Left hindlimb (tissue), 1 donor: ENCODE measurements around the gene ARFIP1.
"Not testable (repeated sequence)": the region's sequence is repeated elsewhere in the genome, so short reads cannot be mapped to it uniquely, and the experiment has no call there.

Experiments used
- DNase-seq: peaks from one replicate; pipeline ENCODE4 v3.0.0-alpha.2; 2018

ARFIP1 gene

GRCh38 chr4:152847376-152847775 lies 67.6 kb downstream of the ARFIP1 start:
- DNase-seq: no peak

- DNase-seq: no peak
Measured at GRCh38 chr4:152848508-152848907, 68.8 kb downstream of the ARFIP1 start.

DNA sequence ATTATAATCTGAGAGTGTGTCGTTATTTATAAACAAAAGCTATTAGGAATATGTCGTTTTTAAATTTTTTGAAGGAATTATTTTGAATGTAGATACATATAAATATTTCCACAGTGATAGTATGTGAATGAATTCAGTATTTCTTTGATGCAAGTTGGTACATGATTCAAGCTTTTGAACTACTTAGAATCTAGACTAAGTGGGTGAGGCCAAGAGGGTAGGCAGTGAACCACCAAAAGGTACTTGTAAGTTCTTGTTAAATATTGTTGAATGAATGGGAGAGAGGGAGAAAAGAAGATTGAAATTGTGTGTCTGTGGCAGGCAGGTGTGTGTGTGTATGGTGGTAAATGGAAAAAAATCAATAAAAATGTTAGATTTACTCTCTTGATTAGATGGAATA lies 69.6 kb downstream of the ARFIP1 start:
- DNase-seq: no peak

DNA sequence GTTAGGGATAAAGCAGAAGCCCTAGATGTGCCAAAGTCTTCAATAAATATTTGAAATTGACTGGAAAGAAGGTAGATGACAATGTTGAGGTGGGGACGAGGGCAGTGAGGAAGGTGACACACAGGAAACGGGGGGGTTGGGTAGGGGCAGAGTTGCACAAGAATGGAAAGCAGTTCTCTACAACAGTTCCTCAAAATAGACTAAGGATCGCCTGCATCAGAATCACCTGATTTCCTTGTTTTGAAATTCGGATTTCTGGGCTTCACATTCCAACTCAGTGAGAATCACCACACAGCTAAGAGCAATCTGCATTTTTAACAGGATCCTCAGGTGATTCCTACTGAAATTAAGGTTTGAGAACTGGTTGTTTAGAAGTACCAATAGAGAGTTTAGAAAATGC lies 70.6 kb downstream of the ARFIP1 start:
- DNase-seq: no peak

DNA sequence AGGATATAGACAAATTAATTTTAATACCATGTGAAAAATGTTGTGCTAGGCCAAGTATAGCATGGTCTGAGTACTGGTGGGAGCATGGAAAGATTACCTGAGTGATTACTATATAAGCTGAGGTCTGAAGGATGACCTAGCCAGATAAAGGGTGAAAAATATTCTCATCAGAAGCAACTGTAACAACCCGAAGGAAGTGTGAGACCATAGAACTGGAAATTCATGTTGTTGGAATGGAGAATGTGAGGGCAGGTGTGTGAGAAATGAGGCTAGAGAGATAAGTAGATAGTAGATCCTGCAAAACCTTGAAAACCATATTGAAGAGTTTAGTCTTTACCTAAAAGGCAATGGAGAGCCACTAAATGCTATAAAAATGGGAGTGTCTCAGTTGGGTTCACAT lies 71.5 kb downstream of the ARFIP1 start:
- DNase-seq: no peak

- DNase-seq: no peak
Measured at GRCh38 chr4:152853293-152853692, 73.5 kb downstream of the ARFIP1 start.

DNA sequence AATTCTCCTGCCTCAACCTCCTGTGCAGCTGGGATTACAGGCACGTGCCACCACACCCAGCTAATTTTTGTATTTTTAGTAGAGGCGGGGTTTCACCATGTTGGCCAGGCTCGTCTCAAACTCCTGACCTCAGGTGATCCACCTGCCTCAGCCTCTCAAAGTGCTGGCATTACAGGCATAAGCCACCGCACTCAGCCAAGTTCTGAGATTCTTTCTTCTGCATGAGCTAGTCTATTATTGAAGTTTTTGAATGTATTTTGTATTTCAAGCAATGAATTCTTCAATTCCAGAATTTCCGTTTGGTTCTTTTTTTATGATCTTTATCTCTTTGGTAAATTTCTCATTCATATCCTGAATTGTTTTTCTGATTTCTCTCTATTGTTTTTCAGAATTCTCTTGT lies 74.3 kb downstream of the ARFIP1 start:
- DNase-seq: not testable (repeated sequence)

DNA sequence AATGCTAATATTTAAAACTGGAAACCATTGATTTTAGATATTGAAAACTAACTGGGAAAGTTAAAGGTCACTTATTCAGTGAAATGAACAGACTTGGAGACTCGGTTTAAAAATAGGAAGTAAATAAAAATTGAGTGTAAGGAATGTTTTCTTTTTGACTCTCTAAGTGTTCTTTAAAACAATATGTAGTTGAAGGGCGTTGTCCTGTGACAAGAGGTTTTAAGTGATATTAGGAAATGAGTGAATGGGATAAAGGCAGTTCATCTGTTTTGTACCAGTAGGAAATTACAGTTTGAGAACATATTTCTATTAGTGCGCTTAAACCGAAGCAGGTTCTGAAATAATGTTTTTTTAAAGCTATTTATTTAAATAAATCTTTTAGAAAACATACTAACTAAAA lies 77.2 kb downstream of the ARFIP1 start:
- no peak for DNase-seq

DNA sequence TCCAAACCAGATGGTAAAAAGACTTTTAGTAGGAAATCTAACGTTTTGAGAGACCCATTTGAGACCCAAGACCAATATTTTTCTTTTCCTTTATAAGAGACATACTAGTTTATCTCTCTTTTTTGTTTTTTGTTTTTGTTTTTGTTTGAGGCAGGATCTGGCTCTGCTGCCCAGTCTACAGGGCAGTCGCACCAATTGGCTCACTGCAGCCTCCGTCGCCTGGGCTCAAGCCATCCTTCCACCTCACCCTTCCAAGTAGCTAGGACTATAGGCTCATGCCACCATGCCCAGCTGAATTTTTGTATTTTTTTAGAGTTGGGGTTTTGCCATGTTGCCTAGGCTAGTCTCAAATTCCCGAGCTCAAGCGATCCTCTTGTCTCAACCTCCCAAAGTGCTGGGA lies 79.2 kb downstream of the ARFIP1 start:
- no peak for DNase-seq

DNA sequence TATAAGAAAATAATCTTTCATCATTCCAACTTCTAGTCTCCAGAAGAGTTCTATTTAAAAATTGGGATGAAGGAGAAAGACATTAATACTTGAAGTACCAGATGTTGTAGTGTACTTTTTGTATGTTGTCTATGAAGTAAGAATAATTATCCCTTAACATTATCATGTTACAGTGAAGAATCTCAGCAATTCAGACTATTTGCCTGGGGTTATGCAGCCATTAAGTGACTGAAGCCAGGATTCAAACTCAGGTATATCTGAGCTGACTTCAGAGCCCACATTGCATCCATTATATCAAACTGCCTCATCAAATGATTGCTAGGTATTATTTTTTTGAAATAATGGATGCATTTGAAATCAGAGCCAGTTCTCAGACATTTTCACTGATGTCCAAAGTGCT lies 80.3 kb downstream of the ARFIP1 start:
- DNase-seq: no peak

DNA sequence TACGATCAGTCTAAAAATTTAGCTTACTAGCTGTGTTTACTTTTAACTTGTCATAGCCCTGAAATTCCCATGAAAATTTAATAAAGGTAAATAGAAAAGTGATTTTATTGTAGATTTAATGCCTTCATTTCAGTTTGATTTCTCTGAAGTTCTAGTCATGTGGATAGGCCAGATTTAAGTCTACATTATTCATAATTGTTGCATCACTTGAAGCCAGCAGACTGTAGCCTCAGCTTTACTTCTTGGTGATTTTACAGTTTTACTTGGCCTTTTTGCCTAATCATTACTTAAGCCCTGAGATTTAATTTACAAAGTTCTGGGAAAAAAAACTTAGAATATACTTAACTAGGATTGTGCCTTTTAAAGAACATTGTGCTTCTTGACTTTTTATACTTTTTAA lies 82.9 kb downstream of the ARFIP1 start:
- DNase-seq: no peak

GRCh38 chr4:152864361-152864760 lies 84.6 kb downstream of the ARFIP1 start:
- DNase-seq: no peak

- DNase-seq: not testable (repeated sequence)
Measured at GRCh38 chr4:152866432-152866993, 86.8 kb downstream of the ARFIP1 start.

- DNase-seq: no peak
Measured at GRCh38 chr4:152870606-152871005, 90.9 kb downstream of the ARFIP1 start.

- DNase-seq: no peak
Measured at GRCh38 chr4:152875261-152875660, 95.5 kb downstream of the ARFIP1 start.

- DNase-seq: no peak
Measured at GRCh38 chr4:152877868-152878267, 98.1 kb downstream of the ARFIP1 start.

GRCh38 chr4:152880263-152880662 lies 100.5 kb downstream of the ARFIP1 start:
- DNase-seq: no peak

- no peak for DNase-seq
Measured at GRCh38 chr4:152881974-152882373, 102.2 kb downstream of the ARFIP1 start.

- no peak for DNase-seq
Measured at GRCh38 chr4:152885185-152885584, 105.4 kb downstream of the ARFIP1 start.

- DNase-seq: no peak
Measured at GRCh38 chr4:152886201-152886600, 106.4 kb downstream of the ARFIP1 start.

DNA sequence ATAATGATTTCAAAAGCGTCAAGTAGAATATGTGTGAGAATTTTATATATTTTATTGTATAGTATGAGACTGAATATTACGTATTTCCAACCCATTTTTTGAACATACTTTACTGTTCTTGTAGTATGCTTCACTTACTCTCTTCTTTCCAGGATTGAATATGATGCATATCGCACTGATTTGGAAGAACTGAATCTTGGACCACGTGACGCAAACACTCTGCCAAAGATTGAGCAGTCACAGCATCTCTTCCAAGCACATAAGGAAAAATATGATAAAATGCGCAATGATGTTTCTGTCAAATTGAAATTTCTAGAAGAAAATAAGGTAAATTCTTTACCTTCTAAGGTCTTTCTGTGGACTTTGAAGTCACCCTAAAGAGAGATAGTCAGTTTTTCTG lies 108.2 kb downstream of the ARFIP1 start:
- no peak for DNase-seq

GRCh38 chr4:152892974-152893373 lies 113.2 kb downstream of the ARFIP1 start:
- no peak for DNase-seq

GRCh38 chr4:152894673-152895072 lies 114.9 kb downstream of the ARFIP1 start:
- no peak for DNase-seq

DNA sequence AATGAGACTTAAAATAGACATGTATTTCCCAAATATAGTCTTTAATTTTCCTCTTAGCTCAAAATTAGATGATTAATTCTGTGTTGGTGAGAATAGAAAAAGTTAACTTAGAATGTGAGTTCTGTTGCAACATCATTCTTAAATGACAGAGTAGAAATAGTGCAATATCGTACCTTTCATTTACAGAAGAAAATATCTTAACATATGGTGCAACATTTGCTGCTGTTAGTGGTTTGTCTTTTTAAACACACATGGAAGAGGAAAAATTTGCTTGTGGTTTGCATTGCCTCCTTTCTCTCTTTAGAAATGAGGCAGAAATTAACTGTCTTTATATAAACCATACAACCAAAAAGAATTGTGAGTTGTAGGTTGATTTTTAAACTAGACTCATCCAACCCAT lies 117.1 kb downstream of the ARFIP1 start:
- no peak for DNase-seq

GRCh38 chr4:152898133-152898532 lies 118.4 kb downstream of the ARFIP1 start:
- DNase-seq: not testable (repeated sequence)

- no peak for DNase-seq
Measured at GRCh38 chr4:152898606-152899005, 118.9 kb downstream of the ARFIP1 start.
